Occipital lobe (tissue), 2 donors: ENCODE data around the gene NRM. TPM values are rescaled to one million over a fixed set of nuclear protein-coding genes. Genes with fewer than 3 reads are reported as not detected.

ENCODE experiments used
- small RNA-seq: library from RNA; depleted of rRNA; stranded (forward); fragments of <200 nt; gene quantifications from one replicate; pipeline ENCODE3, GENCODE V24; 2014
- total RNA-seq: library from RNA; depleted of rRNA; stranded (reverse); fragments of >200 nt; gene quantifications from one replicate; pipeline ENCODE4 v1.2.3, GENCODE V29; 2014

The NRM gene
- total RNA-seq, 1 donor from 2014 or later, result 1.2 TPM

Small RNA genes within 50 kb of the gene (small RNA-seq; reads per million reads assigned to genes)
- not detected for gene RF00019

Other genes starting within 250 kb of the NRM start
- gene HLA-E, start 201.5 kb downstream of the NRM start, total RNA-seq, result 29.8 TPM
- 38.1 TPM for gene GNL1, start 134.5 kb downstream of the NRM start, total RNA-seq
- gene PRR3, start 133.7 kb downstream of the NRM start, total RNA-seq, result 13.6 TPM
- 17.5 TPM for gene ABCF1, start 119.5 kb downstream of the NRM start, total RNA-seq
- 55.7 TPM for gene PPP1R10, start 73.7 kb downstream of the NRM start, total RNA-seq
- gene MRPS18B, start 73.1 kb downstream of the NRM start, total RNA-seq, result 39.9 TPM
- 38.4 TPM for gene ATAT1, start 64.1 kb downstream of the NRM start, total RNA-seq
- 18.4 TPM for gene C6orf136, start 43.9 kb downstream of the NRM start, total RNA-seq
- gene DHX16, start 18.0 kb downstream of the NRM start, total RNA-seq, result 20.9 TPM
- 34.5 TPM for gene PPP1R18, start 4.3 kb downstream of the NRM start, total RNA-seq
- gene MDC1, start 26.3 kb upstream of the NRM start, total RNA-seq, result 12.5 TPM
- gene TUBB, start 29.4 kb upstream of the NRM start, total RNA-seq, result 1,190 TPM
- gene FLOT1, start 51.7 kb upstream of the NRM start, total RNA-seq, result 43.4 TPM
- 3.0 TPM for gene IER3, start 53.6 kb upstream of the NRM start, total RNA-seq
- 108 TPM for gene DDR1, start 193.5 kb upstream of the NRM start, total RNA-seq
- gene GTF2H4, start 217.2 kb upstream of the NRM start, total RNA-seq, result 20.0 TPM
- 31.2 TPM for gene VARS2, start 223.3 kb upstream of the NRM start, total RNA-seq
- not detected for gene SFTA2, start 241.2 kb upstream of the NRM start, total RNA-seq
- gene MUCL3, start 250.0 kb upstream of the NRM start, total RNA-seq, result not detected